GM18499 (cell line): ENCODE measurements around the gene SLCO4A1.

Source experiments
- ATAC-seq: cut with Tn5 transposase; IDR thresholded peaks from one replicate; pipeline ENCODE4 v1.9.1; 2021; ENCODE audit warnings: moderate number of reproducible peaks; ENCODE audit not compliant: insufficient read depth, unreplicated experiment

The SLCO4A1 gene, protein sequence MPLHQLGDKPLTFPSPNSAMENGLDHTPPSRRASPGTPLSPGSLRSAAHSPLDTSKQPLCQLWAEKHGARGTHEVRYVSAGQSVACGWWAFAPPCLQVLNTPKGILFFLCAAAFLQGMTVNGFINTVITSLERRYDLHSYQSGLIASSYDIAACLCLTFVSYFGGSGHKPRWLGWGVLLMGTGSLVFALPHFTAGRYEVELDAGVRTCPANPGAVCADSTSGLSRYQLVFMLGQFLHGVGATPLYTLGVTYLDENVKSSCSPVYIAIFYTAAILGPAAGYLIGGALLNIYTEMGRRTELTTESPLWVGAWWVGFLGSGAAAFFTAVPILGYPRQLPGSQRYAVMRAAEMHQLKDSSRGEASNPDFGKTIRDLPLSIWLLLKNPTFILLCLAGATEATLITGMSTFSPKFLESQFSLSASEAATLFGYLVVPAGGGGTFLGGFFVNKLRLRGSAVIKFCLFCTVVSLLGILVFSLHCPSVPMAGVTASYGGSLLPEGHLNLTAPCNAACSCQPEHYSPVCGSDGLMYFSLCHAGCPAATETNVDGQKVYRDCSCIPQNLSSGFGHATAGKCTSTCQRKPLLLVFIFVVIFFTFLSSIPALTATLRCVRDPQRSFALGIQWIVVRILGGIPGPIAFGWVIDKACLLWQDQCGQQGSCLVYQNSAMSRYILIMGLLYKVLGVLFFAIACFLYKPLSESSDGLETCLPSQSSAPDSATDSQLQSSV

DNA sequence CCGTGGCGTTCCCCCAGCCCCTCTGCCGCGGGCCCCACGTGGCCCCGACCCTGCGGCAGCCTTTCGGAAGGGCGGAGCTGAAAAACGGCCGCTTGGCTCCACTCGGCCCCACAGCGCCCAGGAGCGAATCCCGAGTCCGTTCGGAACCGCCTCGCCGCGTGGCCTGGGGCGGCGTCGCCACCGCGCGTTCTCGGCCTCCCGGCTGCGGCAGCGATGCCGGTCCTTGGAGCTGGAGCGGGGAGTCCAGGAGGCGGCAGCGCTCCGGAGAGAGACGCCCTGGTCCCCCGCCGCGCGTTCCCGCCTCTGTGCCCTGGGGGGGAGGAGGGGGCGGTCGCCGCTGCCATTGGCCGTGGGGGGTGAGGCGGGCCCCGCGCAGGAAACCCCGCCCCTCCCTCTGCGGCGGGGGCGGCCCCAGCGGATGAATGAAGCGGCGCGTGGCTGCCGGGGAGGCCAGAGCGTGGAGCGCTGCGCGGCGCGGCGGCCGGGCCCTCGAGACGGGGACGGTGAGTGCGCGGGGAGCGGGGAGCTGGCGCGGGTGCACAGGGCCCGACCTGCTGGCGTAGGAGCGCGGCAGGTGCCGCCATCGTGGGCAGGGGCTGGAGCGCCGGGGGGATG lies at the start of gene SLCO4A1:
SLCO4A1 (plus strand) TSS at position 453 of the 615 bp plus-strand sequence. CDS start 13,952 bp downstream, outside the sequence.
- no peak for ATAC-seq

DNA sequence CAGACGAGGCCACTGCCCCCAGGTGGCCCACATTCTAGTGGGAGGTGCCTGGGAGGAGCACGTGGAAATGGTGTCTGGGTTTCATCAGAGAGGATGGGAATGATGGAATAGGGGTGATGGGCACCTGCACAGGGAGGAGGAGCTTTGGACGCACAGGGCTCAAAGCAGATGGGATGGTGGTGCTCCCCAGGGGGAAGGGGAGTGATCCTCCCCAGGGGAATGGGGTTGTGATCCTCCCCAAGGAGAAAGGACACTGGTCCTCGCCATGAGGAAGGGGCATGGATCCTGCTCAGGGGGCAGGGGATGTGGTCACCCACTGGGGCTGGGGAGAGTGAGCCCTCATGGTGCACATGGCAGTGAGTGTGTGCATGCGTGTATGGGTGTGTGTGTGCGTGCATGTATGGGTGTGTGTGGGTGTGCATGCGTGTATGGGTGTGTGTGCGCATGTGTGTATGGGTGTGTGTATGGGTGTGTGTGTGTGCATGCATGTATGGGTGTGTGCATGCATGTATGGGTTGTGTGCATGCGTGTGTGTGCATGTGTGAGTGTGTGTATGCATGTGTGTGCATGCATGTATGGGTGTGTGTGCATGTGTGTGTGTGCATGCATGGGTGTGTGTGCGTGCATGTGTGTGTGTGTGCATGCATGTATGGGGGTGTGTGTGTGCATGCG lies 49.7 kb upstream of the SLCO4A1 start:
- ATAC-seq: no peak

DNA sequence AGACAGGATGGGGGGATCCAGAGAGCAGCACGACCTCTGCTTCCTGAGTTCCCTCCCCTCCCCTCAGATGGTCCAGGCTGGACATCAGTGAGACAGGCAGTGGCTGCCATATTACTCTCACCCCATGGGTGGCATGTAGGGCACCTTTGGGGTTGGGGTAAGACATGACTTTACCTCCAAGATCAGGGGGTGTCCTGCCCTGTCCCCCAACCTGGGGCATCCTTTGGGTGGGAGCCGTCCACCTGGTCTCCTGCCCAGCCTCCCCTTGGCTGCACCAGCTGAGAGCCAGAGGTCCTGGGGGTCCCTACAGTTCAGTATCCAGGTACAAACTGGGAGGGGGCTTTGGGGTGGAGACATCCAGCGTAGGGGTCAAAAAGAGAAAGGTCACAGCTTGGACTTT lies 48.7 kb upstream of the SLCO4A1 start:
- no peak for ATAC-seq

- ATAC-seq: no peak
Measured at GRCh38 chr20:62595069-62595468, 47.2 kb upstream of the SLCO4A1 start.

- no peak for ATAC-seq
Measured at GRCh38 chr20:62595491-62595890, 46.8 kb upstream of the SLCO4A1 start.

- ATAC-seq: no peak
Measured at GRCh38 chr20:62596486-62596885, 45.8 kb upstream of the SLCO4A1 start.

GRCh38 chr20:62596921-62597320 lies 45.4 kb upstream of the SLCO4A1 start:
- ATAC-seq: no peak

DNA sequence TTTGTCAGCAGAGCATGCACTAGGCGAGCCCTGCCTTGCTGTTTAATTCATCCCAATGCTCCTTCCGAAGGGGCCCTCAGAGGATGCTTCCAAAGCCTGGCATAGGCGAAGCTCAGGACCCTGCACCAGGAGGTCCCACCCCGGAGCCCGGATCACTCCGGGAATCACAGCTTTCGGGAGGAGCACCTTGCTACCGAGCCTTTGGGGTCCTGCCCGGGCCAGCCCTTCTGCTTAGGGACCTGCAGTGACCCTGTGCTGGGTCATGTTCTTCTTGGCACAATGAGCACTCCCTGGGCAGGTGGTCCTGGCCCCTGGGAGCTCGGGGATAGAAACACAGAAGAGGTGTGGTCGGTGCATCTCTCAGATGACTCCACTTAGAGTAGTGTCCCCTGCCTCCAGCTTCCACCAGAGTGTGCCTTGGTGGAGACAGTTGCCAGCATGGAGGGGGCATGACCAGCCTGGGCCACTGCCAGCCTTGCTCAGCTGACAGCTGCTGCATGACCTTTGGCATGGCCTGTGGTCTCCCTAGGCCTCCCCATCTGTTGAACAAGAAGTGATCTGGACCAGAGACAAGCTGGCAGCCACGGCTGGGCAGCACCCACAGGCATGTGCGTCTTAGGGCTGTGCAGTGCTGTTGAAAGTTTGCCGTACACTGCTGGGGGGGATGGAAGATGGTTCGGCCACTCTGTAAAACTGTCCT lies 44.7 kb upstream of the SLCO4A1 start:
- no peak for ATAC-seq

DNA sequence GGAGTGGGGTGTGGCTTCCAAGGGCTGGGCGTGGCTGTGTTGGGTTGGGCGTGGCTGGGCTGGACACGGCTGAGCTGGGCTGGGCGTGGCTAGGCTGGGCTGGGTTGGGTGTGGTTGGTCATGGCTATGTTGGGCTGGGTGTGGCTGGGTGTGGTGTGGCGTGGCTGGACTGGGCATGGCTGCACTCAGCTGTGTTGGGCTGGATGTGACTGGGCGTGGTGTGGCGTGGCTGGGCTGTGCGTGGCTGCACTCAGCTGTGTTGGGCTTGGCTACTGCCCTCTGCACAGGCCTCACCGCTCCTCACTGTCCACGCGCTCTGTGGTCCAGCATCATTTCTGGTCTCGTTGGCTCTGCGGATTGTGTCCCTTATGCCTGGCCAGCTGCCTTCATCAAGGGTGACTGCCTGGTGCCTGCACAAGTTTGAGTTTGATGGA lies 43.5 kb upstream of the SLCO4A1 start:
- ATAC-seq: no peak

DNA sequence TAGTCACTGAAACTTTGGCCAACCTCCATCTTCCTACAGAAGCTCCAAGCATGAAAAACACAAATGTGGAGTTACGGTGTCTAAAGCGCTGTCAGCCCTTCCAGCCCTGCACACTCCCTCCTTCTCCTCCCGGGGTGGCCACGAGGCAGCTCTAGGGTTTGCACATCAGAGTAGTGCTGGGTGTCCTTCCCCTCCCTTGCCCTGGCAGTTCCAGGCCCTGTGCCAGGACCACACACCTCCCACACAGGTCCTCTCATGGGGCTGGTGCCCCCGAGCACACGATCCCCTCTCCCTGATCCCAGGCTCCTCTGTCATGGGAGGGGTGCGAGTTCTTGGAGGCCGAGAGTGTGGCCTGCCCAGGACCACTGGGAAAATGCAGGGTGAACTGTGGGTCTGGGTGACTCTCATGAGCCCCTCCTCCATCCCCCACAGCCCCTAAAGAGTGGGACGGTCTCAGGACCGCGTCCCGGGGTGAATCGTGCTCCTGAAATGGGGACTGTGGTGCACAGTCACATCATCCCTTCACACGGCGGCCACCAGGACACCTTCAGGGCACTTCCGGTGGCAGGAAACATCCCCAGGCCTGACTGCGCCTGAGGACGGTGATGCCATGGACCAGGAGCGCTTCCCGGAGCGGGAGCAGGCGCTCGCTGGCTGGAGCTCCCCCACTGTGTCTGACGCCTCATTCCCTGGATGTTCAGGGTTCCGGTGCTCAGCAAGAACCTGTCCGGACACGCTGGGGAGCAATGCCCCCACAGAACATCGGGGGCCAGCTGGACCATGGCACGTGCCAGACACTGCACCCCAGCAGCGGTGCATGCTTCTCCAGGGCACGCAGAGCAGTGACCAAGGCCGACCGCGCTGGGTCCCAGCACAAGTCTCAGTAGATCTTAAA lies 42.8 kb upstream of the SLCO4A1 start:
- ATAC-seq: no peak

DNA sequence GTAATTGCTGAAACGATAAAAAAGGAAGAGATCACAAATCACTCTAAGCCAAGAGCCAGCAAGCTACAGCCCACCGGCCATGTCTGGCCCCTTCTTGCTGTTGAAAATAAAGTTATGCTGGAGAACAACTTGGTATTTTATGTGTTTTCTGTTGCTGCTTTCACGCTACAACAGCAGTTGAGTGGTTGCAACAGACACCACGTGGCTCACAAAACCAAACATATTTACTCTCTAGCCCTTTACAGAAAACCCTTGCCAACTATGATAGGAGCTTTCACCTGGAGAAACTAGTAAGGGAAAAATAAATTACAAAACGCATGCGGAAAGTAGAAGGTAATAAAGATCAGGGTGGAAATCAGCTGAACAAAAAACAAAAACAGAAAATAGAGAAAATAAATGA lies 41.1 kb upstream of the SLCO4A1 start:
- ATAC-seq: no peak

- no peak for ATAC-seq
Measured at GRCh38 chr20:62601714-62602113, 40.6 kb upstream of the SLCO4A1 start.

DNA sequence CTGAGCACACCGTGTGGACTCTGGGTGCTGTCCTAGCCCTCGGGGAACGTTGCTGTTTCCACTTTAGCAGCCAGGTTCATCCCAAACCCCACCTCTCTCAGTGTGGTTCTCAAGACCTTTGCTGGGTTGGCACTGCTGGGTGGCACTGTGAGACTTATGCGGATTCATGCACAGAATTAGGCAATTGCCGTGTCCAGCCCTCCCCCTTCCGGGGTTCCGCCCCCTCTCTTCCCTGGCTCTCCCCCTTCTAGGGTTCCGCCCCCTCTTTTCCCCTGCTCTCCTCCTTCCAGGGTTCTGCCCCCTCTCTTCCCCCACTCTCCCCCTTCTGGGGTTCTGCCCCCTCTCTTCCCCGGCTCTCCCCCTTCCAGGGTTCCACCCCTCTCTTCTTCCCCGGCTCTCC lies 39.8 kb upstream of the SLCO4A1 start:
- no peak for ATAC-seq

DNA sequence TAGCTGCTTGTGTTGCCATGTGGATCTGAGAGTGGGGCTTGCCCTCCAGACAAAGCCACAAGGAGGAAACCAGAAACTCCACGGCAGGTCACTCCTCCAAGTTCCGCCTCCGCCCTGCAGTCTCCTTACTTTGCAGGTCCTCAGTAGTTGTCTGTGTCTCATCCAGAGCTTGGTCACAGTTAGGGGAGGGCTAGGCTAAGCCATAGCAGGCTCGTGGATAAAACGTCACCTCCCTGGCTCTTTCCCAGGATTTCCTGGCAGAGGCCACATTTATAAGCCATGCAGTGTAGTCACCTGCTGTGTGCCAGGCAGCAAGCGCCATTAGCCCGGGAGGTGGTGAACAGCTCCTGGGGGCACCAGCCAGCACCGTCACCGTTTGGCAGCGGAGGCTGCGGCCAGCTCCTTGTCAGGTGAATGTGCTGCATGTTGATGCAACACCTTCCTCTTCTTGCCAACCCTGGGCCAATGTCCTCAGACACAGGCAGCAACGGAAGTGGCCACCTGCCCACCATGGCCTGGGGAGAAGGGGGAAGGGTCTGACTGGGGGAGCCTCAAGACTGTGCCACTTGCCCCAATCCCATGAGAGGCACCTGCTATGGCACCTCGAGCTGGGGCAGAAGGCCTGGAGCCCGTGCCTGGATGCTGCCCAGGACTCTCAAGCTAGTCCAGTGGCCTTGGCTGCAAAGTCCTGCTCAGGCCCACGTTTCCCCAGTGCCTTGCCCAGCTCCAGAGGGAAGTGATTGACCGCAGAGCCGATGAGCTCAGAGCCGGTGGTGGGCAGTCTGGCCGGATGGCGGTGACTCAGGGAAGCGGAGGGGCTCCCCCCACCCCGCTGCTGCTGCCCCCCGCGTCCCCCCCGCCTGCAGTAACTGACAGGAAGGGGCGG lies 39.0 kb upstream of the SLCO4A1 start:
- no peak for ATAC-seq

DNA sequence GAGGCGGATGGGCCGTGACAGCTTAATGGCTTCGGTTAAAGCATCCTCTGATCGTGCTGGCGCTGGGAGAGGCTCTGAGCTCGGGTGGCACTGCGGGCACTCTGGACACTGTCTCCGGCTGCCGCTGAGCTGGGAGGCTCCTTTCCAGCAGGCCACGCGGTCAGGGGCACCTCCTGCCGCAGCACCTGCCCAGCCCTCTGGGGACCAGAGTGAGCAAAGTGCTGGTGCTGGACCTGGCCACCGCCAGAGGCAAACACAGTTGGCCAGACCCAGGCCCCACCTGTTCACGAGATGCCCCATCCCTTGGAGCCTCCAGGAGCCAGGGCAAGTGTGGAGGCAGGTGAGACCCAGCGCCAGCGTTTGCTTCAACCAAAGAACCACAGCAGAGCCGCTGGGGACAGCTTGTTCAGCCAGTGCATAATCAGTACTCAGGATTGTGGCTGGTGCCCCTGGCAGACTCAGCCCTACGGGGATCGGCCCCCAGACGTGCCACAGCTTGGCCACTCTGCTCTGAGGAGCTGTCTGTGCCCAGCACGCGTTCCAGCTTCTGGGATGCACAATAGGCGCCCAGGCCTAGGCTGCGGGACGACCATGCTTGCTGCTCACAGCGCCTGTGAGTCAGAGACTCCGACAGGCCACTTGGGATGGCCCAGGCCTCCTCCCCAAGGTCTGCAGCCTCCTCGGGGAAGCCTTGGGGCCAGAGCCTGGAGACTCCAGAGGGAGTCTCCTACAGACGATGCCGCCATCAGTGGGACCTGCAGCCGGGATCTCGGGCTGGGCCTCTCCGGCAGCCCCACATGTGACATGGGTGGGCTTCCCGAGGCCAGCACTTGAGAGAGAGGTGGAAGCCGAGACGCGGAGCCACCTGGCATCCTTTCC lies 38.2 kb upstream of the SLCO4A1 start:
- ATAC-seq: no peak

DNA sequence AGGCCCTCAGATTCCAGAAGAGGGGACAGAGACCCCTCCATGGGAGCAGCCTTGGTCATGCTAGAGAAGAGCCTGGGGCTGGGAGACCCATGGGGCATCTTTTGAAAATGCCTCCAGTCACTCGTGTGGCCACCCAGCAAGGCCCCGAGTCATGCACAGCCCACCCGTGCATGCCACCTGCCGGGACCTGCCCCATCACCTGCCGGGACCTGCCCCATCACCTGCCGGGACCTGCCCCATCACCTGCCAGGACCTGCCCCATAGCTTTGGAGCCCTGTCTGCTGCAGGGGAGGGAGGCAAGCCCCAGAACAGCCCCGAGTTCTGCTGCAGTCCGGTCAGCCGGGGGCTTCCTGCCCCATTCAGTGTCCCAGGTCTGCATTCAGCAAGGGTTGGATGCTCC lies 37.5 kb upstream of the SLCO4A1 start:
- no peak for ATAC-seq

- no peak for ATAC-seq
Measured at GRCh38 chr20:62605236-62605943, 36.9 kb upstream of the SLCO4A1 start.
